PC-9 (cell line): ENCODE data around the gene BCAS3.

Experiments used
- CTCF ChIP-seq: fragments of 200-600 bp; sonication (generic); conservative IDR thresholded peaks from 2 replicates; pipeline ENCODE4 v1.6.1; 2017; ENCODE audit warnings: mixed run types, antibody characterized with exemption, mild to moderate bottlenecking, moderate library complexity
- EZH2 ChIP-seq: fragments of 200-600 bp; sonication (generic); IDR thresholded peaks from 2 replicates; pipeline ENCODE4 v1.8.0; 2017; ENCODE audit warnings: antibody characterized with exemption, low read depth

- no peak for TF ChIP-seq EZH2
- TF ChIP-seq CTCF = no peak
Measured at GRCh38 chr17:60729854-60730253, 52.2 kb downstream of the BCAS3 start.
